GM13976 (cell line): ENCODE data around the gene GUCY2C.
A peak's percentile ranks its signal among the peaks of the same experiment; 100 is the strongest.

ENCODE experiments used
- DNase-seq: peaks from one replicate; pipeline ENCODE4 v3.0.0; 2012; ENCODE audit warnings: low spot score
- CTCF ChIP-seq: IDR thresholded peaks from 2 replicates; pipeline ENCODE4 v1.5.1; 2012; ENCODE audit warnings: borderline replicate concordance, mild to moderate bottlenecking; ENCODE audit not compliant: insufficient read depth; ENCODE audit errors: extremely low read depth, missing control alignments, control extremely low read depth
- in situ Hi-C: fragments of 300-500 bp; cut with MboI; formaldehyde crosslinking; loops from one replicate; pipeline ENCODE4 v1.12.0; 2022; ENCODE audit warnings: low sequenced_read_pairs, mixed read lengths, inconsistent platforms; ENCODE audit not compliant: unreplicated experiment

GUCY2C gene

GRCh38 chr12:14573118-14573517, 123.3 kb downstream of the GUCY2C start:
- no peak for DNase-seq
- no peak for TF ChIP-seq CTCF

GRCh38 chr12:14572401-14572800, 124.0 kb downstream of the GUCY2C start:
- no peak for DNase-seq
- in situ Hi-C loops = no loop called here

More at GRCh38 chr12:14573118-14573517, 123.3 kb downstream of the GUCY2C start:
- in situ Hi-C loops = no loop called here

GRCh38 chr12:14571779-14572178, 124.6 kb downstream of the GUCY2C start:
- in situ Hi-C loops = no loop called here
- TF ChIP-seq CTCF = no peak
- DNase-seq = no peak

More at GRCh38 chr12:14572401-14572800, 124.0 kb downstream of the GUCY2C start:
- no peak for TF ChIP-seq CTCF

- in situ Hi-C loops = no loop called here
- TF ChIP-seq CTCF = no peak
- DNase-seq = no peak
Observed at GRCh38 chr12:14570231-14570630, 126.2 kb downstream of the GUCY2C start.

GRCh38 chr12:14567351-14568162, 128.8 kb downstream of the GUCY2C start, which contains the start of gene PLBD1:
PLBD1 (minus strand) TSS chr12:14567883; CDS start chr12:14567696, 187 bp downstream.
- in situ Hi-C loops = no loop called here
- no peak for TF ChIP-seq CTCF

GRCh38 chr12:14564336-14564959, 132.0 kb downstream of the GUCY2C start:
- DNase-seq = no peak
- in situ Hi-C loops = no loop called here
- TF ChIP-seq CTCF = no peak

More at GRCh38 chr12:14567351-14568162, 128.8 kb downstream of the GUCY2C start, which contains the start of gene PLBD1:
- DNase-seq = peak; percentile 64
